Fibroblast of lung (primary cell): Measurements from ENCODE around the gene ELAVL2. TPM values are rescaled to one million over a fixed set of nuclear protein-coding genes. Genes with fewer than 3 reads are reported as not detected.

Experiments used
- DNase-seq, 2 donors: peaks; one replicate each; pipeline versions ENCODE4 v3.0.0 to v3.0.0-alpha.2; 2010; ENCODE audit warnings: low read depth in 2 of 2
- H2AFZ ChIP-seq: 2 replicates; pipeline ENCODE4 v1.5.1; 2012; ENCODE audit warnings: low read length, control low read depth, inconsistent platforms
- H3K27ac ChIP-seq: 2 replicates; pipeline ENCODE4 v1.5.1; 2011; ENCODE audit warnings: low read length, control low read depth; ENCODE audit not compliant: insufficient read depth
- H3K27me3 ChIP-seq: 2 replicates; pipeline ENCODE4 v1.5.1; 2011; ENCODE audit warnings: mild to moderate bottlenecking, low read length; ENCODE audit not compliant: control insufficient read depth, insufficient read depth
- H3K36me3 ChIP-seq: 2 replicates; pipeline ENCODE4 v1.5.1; 2011; ENCODE audit warnings: low read length; ENCODE audit not compliant: control insufficient read depth, insufficient read depth
- H3K4me1 ChIP-seq: 2 replicates; pipeline ENCODE4 v1.5.1; 2011; ENCODE audit warnings: low read length; ENCODE audit not compliant: control insufficient read depth, insufficient read depth; ENCODE audit errors: extremely low read depth
- H3K4me2 ChIP-seq: 2 replicates; pipeline ENCODE4 v1.5.1; 2011; ENCODE audit warnings: low read length, control low read depth; ENCODE audit not compliant: insufficient read depth; ENCODE audit errors: extremely low read depth
- H3K4me3 ChIP-seq, 4 experiments: fragments of 200-600 bp in 1 of 4; sonication (generic) in 1 of 4; replicated peaks in 1 of 4; 2 replicates each; pipeline ENCODE4 v1.5.1; 2011 to 2016; ENCODE audit warnings: low read length in 4 of 4, low read depth in 3 of 4, mild to moderate bottlenecking in 3 of 4, control low read depth in 2 of 4, inconsistent platforms in 1 of 4, mixed read lengths in 1 of 4; ENCODE audit not compliant: insufficient read depth in 1 of 4; ENCODE audit errors: control extremely low read depth in 1 of 4
- H3K79me2 ChIP-seq: 2 replicates; pipeline ENCODE4 v1.5.1; 2012; ENCODE audit warnings: mild to moderate bottlenecking, low read length, inconsistent platforms; ENCODE audit not compliant: control insufficient read depth, insufficient read depth
- H3K9ac ChIP-seq: 2 replicates; pipeline ENCODE4 v1.5.1; 2011; ENCODE audit warnings: mild to moderate bottlenecking, low read length, control low read depth; ENCODE audit not compliant: insufficient read depth
- H3K9me3 ChIP-seq: 2 replicates; pipeline ENCODE4 v1.5.1; 2012; ENCODE audit warnings: low read depth, low read length; ENCODE audit not compliant: control insufficient read depth, insufficient read depth
- H4K20me1 ChIP-seq: 2 replicates; pipeline ENCODE4 v1.5.1; 2011; ENCODE audit warnings: low read length; ENCODE audit not compliant: control insufficient read depth, insufficient read depth; ENCODE audit errors: extremely low read depth
- EZH2 ChIP-seq: IDR thresholded peaks from 2 replicates; pipeline ENCODE4 v1.5.1; 2012; ENCODE audit warnings: low read length, control low read depth, mild to moderate bottlenecking; ENCODE audit errors: missing control alignments
- polyA plus RNA-seq, 2 donors: library from polyadenylated mRNA; depleted of rRNA in 1 of 2; stranded (reverse) in 1 of 2; unstranded in 1 of 2; fragments of >200 nt; gene quantifications; 2 replicates each; pipeline ENCODE4 v1.2.1, GENCODE V29; 2011 to 2012; ENCODE audit warnings: missing spikeins in 1 of 2
- total RNA-seq: library from RNA; depleted of rRNA; stranded (reverse); fragments of >200 nt; gene quantifications from 2 replicates; pipeline ENCODE4 v1.2.1, GENCODE V29; 2014
- TF ChIP-seq, protein P1 (sequence below), 2 donors: IDR thresholded peaks in 1 of 2; conservative IDR thresholded peaks in 1 of 2; 1 replicate in 1 of 2; 2 replicates in 1 of 2; pipeline ENCODE4 v1.5.1; 2011 to 2012; ENCODE audit warnings: low read length in 2 of 2, control low read depth in 1 of 2, inconsistent platforms in 1 of 2, low read depth in 1 of 2, mild to moderate bottlenecking in 1 of 2

ELAVL2 gene
- total and polyA plus RNA-seq, 2 donors (not counting 1 experiment from before 2014, with no cell fraction given): under 0.01 to 0.03 TPM

DNA sequence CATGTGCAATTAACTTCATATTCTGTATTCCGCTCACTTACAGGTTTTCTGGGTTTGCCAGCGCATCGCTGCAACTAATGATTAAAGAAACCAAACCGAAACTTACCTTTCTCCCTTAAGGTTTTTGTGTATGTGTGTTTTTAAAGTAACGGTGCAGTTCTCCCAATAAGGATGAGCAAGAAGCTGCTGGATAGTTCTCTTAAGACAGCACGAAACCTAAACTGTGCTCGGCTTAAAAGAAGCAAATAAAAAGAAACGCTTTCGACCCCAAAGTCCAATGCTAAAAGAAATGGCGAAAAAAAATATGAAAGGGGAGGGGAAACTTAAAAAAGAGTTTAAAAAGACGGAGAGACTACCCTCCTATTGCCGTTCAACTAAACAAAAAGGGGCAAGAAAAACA lies 340 bp downstream of the ELAVL2 start:
- Histone ChIP-seq H3K27me3 (peaks cover 16% of the 10 kb centered on the region), H3K79me2 (no peaks in the 10 kb centered on the region), H3K4me3 (peak overlapping the region in 3 of 4 experiments; percentile 6 to 65 (median 53)), H3K4me1 (no peaks in the 10 kb centered on the region), H3K36me3 (no peaks in the 10 kb centered on the region), H3K4me2 (peak overlapping the region; percentile 54), H2AFZ (no peak overlapping the region), H3K9ac (no peak overlapping the region), H4K20me1 (no peaks in the 10 kb centered on the region), H3K27ac (no peak overlapping the region), H3K9me3 (no peaks in the 10 kb centered on the region)
- peak; percentile 0 to 21 for DNase-seq
- TF ChIP-seq, protein P1, sequence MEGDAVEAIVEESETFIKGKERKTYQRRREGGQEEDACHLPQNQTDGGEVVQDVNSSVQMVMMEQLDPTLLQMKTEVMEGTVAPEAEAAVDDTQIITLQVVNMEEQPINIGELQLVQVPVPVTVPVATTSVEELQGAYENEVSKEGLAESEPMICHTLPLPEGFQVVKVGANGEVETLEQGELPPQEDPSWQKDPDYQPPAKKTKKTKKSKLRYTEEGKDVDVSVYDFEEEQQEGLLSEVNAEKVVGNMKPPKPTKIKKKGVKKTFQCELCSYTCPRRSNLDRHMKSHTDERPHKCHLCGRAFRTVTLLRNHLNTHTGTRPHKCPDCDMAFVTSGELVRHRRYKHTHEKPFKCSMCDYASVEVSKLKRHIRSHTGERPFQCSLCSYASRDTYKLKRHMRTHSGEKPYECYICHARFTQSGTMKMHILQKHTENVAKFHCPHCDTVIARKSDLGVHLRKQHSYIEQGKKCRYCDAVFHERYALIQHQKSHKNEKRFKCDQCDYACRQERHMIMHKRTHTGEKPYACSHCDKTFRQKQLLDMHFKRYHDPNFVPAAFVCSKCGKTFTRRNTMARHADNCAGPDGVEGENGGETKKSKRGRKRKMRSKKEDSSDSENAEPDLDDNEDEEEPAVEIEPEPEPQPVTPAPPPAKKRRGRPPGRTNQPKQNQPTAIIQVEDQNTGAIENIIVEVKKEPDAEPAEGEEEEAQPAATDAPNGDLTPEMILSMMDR (conservative IDR thresholded peaks at IDR 0.05 in 1 of 2, IDR thresholded peaks at IDR 0.05 in 1 of 2; ENCODE audit: low read depth in 1 of 2, low read length in 2 of 2): no peak
- no peak for TF ChIP-seq EZH2

DNA sequence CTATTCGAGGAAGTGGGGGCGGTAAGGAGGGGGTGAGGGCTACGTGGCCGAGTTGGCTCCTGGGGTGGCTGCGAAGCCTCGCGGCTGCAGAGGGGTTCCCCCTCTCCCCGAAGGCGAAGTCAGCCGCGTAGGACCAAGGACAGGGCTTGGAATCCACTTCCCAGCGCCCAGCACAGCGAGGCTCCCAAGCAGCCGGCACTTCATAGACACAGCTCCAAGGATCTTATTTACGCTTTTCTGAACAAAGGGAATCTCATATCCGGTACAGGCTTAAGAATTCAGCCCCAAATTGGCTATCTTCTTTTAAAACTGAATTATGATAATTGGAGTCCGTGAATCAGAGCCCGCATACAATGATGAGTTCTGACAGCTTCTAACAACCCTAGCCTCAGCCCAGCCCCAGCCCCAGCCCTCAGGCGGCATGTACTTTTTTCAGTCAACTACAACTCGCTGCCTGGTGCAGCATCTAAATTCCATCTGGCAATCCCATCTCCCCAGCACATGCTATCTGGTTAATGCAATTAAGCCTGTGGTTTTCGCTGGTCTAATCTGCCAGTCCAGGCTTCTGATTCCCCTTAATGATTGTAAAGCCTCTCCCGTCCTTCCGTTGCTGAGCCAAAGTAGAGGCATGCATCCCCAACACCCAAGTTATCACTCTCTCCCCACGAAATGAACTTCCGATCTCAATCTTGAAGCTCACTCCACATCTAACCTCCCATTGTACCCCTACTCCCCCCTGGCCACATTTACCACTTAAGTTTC lies 1.0 kb downstream of the ELAVL2 start:
- H3K9me3 ChIP-seq: no peaks in the 10 kb centered on the region
- DNase-seq: peak in 1 of 2 donors; percentile 36
- no peaks in the 10 kb centered on the region for H4K20me1 ChIP-seq
- H3K79me2 ChIP-seq: no peaks in the 10 kb centered on the region
- no peak overlapping the region for H3K27ac ChIP-seq
- peak overlapping the region in 3 of 4 experiments; percentile 6 to 65 (median 53) for H3K4me3 ChIP-seq
- H3K9ac ChIP-seq: no peak overlapping the region
- TF ChIP-seq EZH2: no peak
- TF ChIP-seq, protein P1 (conservative IDR thresholded peaks at IDR 0.05 in 1 of 2, IDR thresholded peaks at IDR 0.05 in 1 of 2; ENCODE audit: low read depth in 1 of 2, low read length in 2 of 2): no peak
- H2AFZ ChIP-seq: no peak overlapping the region
- H3K4me1 ChIP-seq: no peaks in the 10 kb centered on the region
- peak overlapping the region; percentile 54 for H3K4me2 ChIP-seq
- H3K36me3 ChIP-seq: no peaks in the 10 kb centered on the region
- peaks cover 20% of the 10 kb centered on the region for H3K27me3 ChIP-seq

DNA sequence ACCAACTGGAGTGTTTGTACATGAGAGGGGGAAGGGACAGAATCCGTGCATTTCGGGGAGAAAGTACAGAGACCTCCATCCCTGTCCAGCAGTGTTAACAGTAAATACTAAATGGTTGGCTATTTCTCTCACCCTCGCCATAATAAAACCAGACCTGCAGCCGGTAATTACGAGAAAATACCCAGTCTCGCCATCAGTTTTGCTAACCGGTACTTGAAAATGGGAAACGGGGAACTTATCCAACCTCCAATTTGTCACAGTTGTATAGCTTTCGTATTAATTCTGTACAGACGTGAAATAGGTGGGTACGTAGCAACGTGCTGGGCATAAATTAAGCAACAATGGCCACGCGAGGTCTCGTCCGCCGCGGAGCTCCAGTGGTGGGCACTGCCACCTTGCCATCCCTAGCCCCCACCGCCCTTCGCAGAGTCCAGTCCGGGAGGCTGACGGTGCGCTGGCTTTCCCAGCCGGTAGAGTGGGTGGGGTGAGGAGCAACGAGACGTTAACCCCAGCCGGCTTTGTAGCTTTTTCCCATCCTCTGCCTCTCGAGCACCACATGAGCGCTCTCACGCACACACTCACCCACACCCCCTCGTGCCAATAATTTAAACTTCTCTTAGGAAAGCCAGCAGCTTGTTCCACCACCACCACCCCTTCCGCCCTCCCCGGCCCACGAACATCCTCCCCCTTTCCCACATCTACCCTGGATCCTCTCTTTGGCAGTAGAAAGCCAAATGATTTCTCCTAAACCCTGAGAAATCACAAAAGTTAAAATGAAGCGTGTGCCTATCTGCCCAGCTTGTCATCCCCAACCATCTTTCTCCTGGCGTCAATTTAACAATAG lies 1.8 kb downstream of the ELAVL2 start:
- Histone ChIP-seq H3K27me3 (peaks cover 20% of the 10 kb centered on the region), H3K79me2 (no peaks in the 10 kb centered on the region), H4K20me1 (no peaks in the 10 kb centered on the region), H3K4me1 (no peaks in the 10 kb centered on the region), H3K9ac (no peak overlapping the region), H3K4me2 (no peak overlapping the region), H3K4me3 (no peak overlapping the region), H3K9me3 (no peaks in the 10 kb centered on the region), H3K27ac (no peak overlapping the region), H3K36me3 (no peaks in the 10 kb centered on the region), H2AFZ (no peak overlapping the region)
- TF ChIP-seq, protein P1 (conservative IDR thresholded peaks at IDR 0.05 in 1 of 2, IDR thresholded peaks at IDR 0.05 in 1 of 2; ENCODE audit: low read depth in 1 of 2, low read length in 2 of 2): no peak
- TF ChIP-seq EZH2: no peak
- DNase-seq: no peak
